Lower lobe of right lung (tissue), 2 donors: ENCODE measurements around the gene AKT1S1. TPM values are rescaled to one million over a fixed set of nuclear protein-coding genes. Genes with fewer than 3 reads are reported as not detected.
A peak's percentile ranks its signal among the peaks of the same experiment; 100 is the strongest.

ENCODE experiments used
- ATAC-seq, 2 donors: fragments of 200-7000 bp; cut with Tn5 transposase; one replicate each; pipeline ENCODE4 v1.9.1; 2020 to 2022; ENCODE audit warnings: mild to moderate bottlenecking in 2 of 2, moderate library complexity in 2 of 2
- DNase-seq: peaks from one replicate; pipeline ENCODE4 v3.0.0-alpha.2; 2020
- H3K27ac ChIP-seq: fragments of 200-600 bp; one replicate; pipeline ENCODE4 v1.8.0; 2022
- H3K27me3 ChIP-seq: fragments of 200-600 bp; one replicate; pipeline ENCODE4 v1.8.0; 2022; ENCODE audit warnings: low read depth
- H3K36me3 ChIP-seq: fragments of 200-600 bp; one replicate; pipeline ENCODE4 v1.8.0; 2022; ENCODE audit warnings: mild to moderate bottlenecking
- H3K4me1 ChIP-seq: fragments of 200-600 bp; one replicate; pipeline ENCODE4 v1.8.0; 2022
- H3K4me3 ChIP-seq: fragments of 200-600 bp; one replicate; pipeline ENCODE4 v1.8.0; 2022; ENCODE audit warnings: mild to moderate bottlenecking
- H3K9me3 ChIP-seq: fragments of 200-600 bp; one replicate; pipeline ENCODE4 v1.8.0; 2022
- intact Hi-C: fragments of 100-400 bp; cut with DNase I; formaldehyde crosslinking; loops from one replicate; pipeline ENCODE4 v1.11.0; 2022
- total RNA-seq: library from RNA; stranded (reverse); fragmentation: NEBNext Ultra II Directional; extraction: Animal tissue kit (Norgen Biotek cat#: 25700); gene quantifications from one replicate; pipeline ENCODE4 v1.2.1, GENCODE V29; 2021
- TF ChIP-seq, protein P1 (sequence below): fragments of 200-600 bp; IDR thresholded peaks from one replicate; pipeline ENCODE4 v1.8.0; 2022; ENCODE audit warnings: antibody characterized with exemption, mild to moderate bottlenecking
- donor health status: DM: no; HTN: yes; CAD: no; lungs with severe emphysema.

Gene AKT1S1
- total RNA-seq, 1 donor from 2014 or later = 29.7 TPM

DNA sequence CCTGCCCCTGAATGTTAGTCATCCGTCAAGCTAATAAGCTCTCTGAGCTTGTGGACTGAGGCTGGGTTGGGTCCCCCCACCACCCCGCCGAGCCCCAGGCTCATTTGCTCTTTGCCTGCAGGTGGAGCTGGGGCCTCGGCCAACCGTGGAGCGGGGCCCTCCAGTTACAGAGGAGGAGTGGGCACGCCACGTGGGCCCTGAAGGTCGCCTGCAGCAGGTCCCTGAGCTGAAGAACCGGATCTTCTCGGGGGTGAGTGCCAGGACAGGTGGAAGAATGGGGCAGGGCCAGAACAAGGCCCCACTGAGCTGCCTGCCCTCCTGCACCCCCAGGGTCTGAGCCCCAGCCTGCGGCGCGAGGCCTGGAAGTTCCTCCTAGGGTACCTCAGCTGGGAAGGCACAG lies 5.5 kb upstream of the AKT1S1 start:
- intact Hi-C loops = no loop called here
- ATAC-seq = no peak
- TF ChIP-seq, protein P1, sequence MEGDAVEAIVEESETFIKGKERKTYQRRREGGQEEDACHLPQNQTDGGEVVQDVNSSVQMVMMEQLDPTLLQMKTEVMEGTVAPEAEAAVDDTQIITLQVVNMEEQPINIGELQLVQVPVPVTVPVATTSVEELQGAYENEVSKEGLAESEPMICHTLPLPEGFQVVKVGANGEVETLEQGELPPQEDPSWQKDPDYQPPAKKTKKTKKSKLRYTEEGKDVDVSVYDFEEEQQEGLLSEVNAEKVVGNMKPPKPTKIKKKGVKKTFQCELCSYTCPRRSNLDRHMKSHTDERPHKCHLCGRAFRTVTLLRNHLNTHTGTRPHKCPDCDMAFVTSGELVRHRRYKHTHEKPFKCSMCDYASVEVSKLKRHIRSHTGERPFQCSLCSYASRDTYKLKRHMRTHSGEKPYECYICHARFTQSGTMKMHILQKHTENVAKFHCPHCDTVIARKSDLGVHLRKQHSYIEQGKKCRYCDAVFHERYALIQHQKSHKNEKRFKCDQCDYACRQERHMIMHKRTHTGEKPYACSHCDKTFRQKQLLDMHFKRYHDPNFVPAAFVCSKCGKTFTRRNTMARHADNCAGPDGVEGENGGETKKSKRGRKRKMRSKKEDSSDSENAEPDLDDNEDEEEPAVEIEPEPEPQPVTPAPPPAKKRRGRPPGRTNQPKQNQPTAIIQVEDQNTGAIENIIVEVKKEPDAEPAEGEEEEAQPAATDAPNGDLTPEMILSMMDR = no peak
- Histone ChIP-seq H3K27me3 (no peaks in the 10 kb centered on the region), H3K4me3 (no peak overlapping the region), H3K9me3 (no peaks in the 10 kb centered on the region), H3K27ac (no peak overlapping the region), H3K4me1 (peaks cover 15% of the 10 kb centered on the region), H3K36me3 (peaks cover 83% of the 10 kb centered on the region)
- no peak for DNase-seq

DNA sequence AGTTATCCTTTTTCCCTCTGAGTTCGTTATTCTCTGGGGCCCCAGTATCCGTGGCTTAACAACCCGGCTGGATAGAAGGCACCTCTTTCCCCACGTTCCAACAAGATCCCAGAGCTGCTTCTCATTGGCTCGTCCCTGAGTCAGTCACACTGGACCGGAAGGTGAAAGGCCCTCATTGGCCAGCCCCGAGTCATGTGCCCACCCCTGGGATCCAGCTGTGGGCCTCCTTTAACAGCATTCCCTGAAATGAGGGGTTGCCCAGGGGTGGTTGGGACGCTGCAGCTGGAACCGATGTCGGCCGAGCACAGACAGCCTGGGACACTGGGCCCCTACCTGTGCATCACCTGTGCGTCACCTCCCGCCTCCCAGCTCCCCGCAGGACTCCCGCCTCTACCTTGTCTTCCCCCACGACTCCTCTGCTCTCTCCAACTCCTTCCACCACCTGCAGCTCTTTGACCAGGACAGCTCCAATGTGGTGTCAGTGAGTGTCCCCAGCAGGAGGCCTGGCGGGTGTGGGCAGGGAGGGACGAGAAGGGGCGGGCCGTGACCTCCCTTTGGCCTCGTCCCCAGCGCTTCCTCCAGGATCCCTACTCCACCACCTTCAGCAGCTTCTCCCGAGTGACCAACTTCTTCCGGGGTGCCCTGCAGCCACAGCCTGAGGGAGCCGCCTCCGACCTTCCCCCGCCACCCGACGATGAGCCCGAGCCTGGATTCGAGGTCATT lies 4.7 kb upstream of the AKT1S1 start:
- Histone ChIP-seq H3K27ac (no peak overlapping the region), H3K4me1 (peaks cover 15% of the 10 kb centered on the region), H3K9me3 (no peaks in the 10 kb centered on the region), H3K4me3 (no peak overlapping the region), H3K36me3 (peaks cover 83% of the 10 kb centered on the region), H3K27me3 (no peaks in the 10 kb centered on the region)
- TF ChIP-seq, protein P1 = no peak
- DNase-seq (no peak), ATAC-seq (no peak)
- intact Hi-C loops = no loop called here

DNA sequence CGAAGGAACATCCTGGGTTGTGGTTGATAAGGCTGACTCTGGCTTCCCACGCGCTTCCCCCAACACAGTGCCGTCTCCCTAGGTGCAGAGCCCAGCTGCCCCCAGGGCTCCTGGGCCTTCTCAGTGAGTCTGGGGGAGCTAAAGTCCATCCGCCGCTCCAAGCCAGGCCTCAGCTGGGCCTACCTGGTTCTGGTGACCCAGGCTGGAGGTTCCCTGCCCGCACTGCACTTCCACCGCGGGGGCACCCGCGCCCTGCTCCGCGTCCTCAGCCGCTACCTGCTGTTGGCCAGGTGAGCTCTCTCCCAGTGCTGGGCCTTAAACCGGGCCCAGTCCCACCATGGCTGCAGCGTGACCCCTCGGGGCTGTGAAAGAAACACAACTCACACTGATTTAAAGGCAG lies 4.0 kb upstream of the AKT1S1 start:
- intact Hi-C loops = no loop called here
- peaks cover 15% of the 10 kb centered on the region for H3K4me1 ChIP-seq
- DNase-seq = peak; percentile 44

DNA sequence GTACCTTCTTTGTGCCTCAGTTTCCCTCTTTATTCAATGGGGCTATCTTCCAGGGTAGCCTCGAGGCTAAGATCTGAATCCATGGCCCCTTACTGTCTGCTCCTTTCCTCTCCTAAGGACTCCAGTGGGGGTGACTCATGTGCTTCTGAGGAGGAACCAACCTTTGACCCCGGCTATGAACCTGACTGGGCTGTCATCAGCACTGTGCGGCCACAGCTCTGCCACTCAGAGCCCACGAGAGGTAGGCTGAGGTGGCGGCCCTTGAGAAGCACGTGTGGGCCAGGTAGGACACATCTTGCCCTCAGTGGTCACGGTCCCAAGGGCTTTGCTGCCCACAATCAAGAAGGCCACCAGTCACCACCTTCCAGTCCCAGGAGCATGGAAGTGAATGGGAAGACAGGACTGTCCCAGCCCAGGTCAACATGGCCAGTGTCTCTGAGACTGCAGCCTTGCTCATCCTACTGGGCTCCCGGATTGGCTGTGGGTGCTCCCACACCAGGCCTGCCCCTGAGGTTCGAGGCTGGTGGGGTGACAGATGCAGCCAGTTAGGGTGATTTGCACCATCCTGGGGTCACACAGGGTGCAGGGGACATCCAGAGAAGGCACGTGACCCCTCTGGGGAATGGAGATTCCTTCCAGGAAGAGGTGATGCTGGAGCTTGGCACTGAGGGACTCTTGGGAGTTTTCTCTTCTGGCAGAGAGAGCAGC lies 3.2 kb upstream of the AKT1S1 start:
- intact Hi-C loops = no loop called here
- no peak for ATAC-seq
- peak; percentile 46 for DNase-seq
- no peak overlapping the region for H3K27ac ChIP-seq
- TF ChIP-seq, protein P1 = no peak
- no peaks in the 10 kb centered on the region for H3K9me3 ChIP-seq
- H3K27me3 ChIP-seq = no peaks in the 10 kb centered on the region
- peaks cover 70% of the 10 kb centered on the region for H3K36me3 ChIP-seq
- peaks cover 21% of the 10 kb centered on the region for H3K4me1 ChIP-seq
- H3K4me3 ChIP-seq = no peak overlapping the region

More for the DNA sequence above, 4.0 kb upstream of the AKT1S1 start:
- Histone ChIP-seq H3K9me3 (no peaks in the 10 kb centered on the region), H3K27ac (no peak overlapping the region), H3K36me3 (peaks cover 79% of the 10 kb centered on the region), H3K4me3 (no peak overlapping the region), H3K27me3 (no peaks in the 10 kb centered on the region)
- no peak for ATAC-seq
- TF ChIP-seq, protein P1 = no peak

DNA sequence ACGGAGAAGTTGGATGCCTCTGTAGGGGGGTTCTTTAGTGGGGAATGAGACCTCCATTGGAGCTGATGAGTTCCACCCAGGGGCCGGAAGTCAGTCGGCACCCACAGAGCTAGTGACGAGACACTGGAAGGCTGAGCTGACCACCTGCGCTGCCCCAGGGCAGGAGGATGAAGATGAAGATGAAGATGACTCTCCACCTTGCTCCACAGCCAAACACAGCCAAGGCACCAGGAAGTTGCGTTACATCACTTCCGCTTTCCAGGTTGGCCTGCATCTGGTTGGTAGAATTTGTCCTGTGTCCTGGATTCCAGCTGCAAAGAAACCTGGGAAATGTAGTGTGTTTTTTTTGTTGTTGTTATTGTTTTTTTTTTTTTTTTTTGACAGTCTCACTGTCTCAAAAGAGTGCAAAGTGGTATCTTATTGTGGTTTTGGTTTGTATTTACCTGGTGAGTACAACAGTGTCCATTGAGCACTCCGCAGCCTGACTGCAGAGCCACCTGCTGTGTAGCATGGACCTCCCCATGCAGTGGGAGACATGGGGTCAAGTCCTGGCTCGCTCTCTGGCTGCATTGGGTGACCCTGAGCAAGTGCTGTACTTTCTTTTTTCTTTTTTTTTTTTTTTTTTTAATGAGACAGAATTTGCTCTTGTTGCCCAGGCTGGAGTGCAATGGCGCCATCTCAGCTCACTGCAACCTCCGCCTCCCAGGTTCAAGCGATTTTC lies 2.2 kb upstream of the AKT1S1 start:
- Histone ChIP-seq H3K4me3 (no peak overlapping the region), H3K27ac (no peak overlapping the region), H3K9me3 (no peaks in the 10 kb centered on the region), H3K36me3 (peaks cover 61% of the 10 kb centered on the region), H3K4me1 (peaks cover 26% of the 10 kb centered on the region), H3K27me3 (no peaks in the 10 kb centered on the region)
- peak; percentile 51 for DNase-seq
- no peak for ATAC-seq
- intact Hi-C loops = no loop called here
- TF ChIP-seq, protein P1 = no peak
